GM20000 (cell line): ENCODE data around the gene CD302.
A peak's percentile ranks its signal among the peaks of the same experiment; 100 is the strongest.
"Not testable (repeated sequence)": the region's sequence is repeated elsewhere in the genome, so short reads cannot be mapped to it uniquely, and the experiment has no call there.

Source experiments
- DNase-seq: peaks from one replicate; pipeline ENCODE4 v3.0.0; 2012; ENCODE audit warnings: low spot score
- TF ChIP-seq, protein P1 (sequence below): IDR thresholded peaks from 2 replicates; pipeline ENCODE4 v1.5.1; 2012; ENCODE audit warnings: mild to moderate bottlenecking, control low read depth; ENCODE audit errors: extremely low read depth, missing control alignments

Gene CD302, protein sequence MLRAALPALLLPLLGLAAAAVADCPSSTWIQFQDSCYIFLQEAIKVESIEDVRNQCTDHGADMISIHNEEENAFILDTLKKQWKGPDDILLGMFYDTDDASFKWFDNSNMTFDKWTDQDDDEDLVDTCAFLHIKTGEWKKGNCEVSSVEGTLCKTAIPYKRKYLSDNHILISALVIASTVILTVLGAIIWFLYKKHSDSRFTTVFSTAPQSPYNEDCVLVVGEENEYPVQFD

DNA sequence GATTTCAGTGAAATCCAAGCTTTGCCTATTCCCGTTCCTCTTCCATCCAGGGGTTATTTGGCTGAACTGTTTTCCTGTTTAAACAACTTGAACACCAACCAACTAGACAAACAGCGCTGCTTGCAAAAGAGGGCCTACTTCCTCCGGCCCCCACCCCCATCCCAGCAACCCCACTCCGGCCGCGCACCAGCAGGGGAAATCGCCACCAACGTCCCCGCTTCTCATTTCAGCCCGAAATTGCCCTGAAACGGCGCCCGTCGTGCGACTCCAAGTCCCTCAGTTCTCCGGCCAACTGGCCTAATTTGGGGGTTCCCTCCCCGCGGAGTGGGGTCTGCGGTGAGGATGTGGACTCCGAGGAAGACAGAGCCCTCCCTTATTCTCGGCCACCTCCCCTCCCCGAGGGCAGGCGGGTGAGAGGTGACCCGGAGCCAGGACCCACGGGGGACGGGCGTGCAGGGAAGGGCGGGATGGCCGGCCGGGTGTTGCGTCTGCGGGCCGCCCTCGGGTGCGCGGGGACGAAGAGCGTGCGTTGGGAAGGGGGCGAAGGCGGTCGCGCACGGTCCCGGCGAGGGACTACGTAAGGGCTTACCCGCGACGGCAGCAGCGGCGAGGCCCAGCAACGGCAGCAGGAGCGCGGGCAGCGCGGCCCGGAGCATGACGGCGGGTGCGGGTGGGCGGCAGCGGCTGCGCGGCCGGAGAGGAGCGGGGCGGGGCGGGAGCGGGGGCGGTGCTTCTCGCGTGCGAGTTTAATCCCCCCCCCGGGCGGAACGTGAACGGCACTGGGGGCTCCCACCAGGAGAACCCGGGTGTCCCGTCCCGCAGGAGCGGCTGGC lies at the start of gene CD302:
Gene CD302, minus strand, starts transcription at position 666 of the 833 bp plus-strand sequence. Its CDS starts 10 bp downstream, at position 656.
- TF ChIP-seq, protein P1, sequence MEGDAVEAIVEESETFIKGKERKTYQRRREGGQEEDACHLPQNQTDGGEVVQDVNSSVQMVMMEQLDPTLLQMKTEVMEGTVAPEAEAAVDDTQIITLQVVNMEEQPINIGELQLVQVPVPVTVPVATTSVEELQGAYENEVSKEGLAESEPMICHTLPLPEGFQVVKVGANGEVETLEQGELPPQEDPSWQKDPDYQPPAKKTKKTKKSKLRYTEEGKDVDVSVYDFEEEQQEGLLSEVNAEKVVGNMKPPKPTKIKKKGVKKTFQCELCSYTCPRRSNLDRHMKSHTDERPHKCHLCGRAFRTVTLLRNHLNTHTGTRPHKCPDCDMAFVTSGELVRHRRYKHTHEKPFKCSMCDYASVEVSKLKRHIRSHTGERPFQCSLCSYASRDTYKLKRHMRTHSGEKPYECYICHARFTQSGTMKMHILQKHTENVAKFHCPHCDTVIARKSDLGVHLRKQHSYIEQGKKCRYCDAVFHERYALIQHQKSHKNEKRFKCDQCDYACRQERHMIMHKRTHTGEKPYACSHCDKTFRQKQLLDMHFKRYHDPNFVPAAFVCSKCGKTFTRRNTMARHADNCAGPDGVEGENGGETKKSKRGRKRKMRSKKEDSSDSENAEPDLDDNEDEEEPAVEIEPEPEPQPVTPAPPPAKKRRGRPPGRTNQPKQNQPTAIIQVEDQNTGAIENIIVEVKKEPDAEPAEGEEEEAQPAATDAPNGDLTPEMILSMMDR = no peak
- peak; percentile 83 for DNase-seq

DNA sequence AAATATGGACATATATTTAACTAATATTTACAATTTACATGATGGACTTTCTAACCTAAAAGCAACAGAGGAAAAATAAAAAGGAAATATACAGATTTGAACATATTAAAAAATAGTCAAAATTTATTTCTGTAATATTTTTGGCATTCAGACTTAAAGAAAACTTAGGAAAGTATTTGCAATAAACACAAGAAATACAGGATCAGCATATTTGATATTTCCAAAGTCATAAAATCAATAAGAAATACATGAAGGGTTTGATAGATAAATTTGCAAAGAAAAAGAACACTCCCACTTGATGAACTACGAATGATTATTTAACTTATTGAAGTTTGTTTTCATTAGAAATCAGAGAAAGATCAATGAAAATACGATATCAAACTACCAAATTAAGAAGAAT lies 48.6 kb upstream of the CD302 start:
- TF ChIP-seq, protein P1 = no peak
- no peak for DNase-seq

DNA sequence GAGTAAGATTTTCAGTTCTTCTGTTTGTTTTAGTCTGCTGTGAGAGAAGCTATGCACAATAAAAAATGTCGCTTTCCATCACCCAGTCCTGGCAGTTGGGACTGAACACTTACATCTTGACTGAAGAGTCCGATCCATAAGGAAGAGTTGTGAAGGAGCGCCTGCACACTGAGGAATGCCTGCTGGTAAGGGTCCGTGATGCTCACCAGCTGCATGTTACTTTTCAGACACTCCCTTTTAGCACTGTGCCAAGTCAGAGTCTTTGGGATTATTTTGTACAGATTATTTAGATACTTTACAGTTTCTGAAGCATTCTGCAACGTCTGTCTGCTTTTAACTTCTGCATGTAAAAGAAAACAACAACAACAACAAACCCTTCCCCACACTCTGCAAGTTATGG lies 42.6 kb upstream of the CD302 start:
- no peak for DNase-seq
- TF ChIP-seq, protein P1 = no peak

DNA sequence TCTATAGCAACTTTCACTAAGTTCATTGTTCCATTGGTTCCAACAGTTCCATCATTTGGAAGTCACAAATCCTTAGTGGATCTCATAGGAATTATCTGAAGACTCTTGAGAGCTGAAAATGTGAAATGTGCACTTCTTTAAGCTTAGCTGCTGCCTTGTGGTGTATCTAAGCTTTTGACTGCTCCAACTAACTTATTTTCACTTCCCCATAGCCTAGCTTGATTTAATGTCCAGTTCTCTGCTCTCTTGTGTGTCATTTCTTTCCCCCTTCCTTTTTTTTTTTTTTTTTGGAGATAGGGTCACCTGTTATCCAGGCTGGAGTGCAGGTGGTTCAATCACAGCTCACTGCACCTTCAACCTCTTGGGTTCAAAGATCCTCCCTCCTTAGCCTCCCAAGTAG lies 34.9 kb upstream of the CD302 start:
- DNase-seq = no peak
- TF ChIP-seq, protein P1 = no peak

DNA sequence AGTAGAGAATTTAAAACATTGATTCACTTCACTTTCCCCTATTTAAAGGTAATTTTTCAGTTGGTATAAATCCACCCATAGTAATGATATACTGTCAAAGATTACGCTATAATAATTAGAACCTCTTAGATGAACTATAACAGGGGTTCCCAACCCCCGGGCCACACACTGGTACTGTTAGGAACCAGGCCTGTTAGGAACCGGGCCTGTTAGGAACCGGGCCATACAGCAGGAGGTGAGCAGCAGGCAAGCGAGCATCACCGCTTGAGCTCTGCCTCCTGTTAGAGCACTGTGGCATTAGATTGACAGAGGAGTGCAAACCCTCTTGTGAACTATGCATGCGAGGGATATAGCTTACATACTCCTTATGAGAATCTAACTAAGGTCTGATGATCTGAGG lies 34.0 kb upstream of the CD302 start:
- TF ChIP-seq, protein P1 = no peak
- DNase-seq = no peak

DNA sequence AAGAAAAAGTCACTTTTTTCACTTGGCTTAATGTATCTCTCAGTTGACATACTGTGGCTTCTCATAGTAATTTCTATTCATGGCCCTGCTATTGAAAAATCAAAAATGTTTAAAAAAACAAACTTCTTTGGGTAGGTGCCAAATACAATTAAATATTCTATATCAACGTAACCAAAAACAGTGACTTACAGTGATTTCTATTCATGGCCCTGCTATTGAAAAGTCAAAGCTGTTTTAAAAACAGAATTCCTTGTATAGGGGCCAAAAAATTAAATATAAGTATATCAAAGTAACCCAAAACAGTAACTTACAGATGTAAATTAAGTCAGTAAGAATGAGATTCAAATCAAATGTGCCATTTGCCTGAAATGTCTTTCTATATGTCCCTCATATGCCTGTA lies 31.4 kb upstream of the CD302 start:
- DNase-seq = no peak
- TF ChIP-seq, protein P1 = no peak

DNA sequence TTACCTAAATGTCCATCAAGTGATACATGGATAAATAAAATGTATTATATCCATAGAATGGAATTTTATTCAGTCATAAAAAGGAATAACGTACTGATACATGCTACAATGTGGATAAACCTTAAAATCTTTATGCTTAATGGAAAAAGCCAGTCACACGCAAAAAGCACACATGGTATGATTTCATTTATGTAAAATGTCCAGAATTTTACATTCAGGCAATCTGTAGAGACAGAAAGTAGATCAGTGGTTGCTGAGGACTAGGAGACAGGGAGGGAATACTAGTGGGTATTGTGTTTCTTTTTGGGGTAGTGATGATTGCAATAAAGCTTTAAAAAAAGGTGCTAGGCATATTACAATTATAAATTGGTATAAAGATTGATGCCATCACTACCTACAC lies 30.7 kb upstream of the CD302 start:
- TF ChIP-seq, protein P1 = no peak
- no peak for DNase-seq

DNA sequence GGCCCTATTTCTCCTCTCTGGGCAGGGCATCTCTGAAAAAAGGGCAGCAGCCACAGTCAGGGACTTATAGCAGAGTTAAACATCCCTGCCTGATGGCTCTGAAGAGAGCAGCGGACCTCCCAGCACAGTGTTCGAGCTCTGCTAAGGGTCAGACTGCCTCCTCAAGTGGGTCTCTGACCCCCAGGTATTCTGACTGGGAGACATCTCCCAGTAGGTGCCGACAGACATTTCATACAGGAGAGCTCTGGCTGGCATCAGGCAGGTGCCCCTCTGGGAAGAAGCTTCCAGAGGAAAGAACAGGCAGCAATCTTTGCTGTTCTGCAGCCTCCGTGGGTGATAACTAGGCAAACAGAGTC lies 24.4 kb upstream of the CD302 start:
- DNase-seq = not testable (repeated sequence)

DNA sequence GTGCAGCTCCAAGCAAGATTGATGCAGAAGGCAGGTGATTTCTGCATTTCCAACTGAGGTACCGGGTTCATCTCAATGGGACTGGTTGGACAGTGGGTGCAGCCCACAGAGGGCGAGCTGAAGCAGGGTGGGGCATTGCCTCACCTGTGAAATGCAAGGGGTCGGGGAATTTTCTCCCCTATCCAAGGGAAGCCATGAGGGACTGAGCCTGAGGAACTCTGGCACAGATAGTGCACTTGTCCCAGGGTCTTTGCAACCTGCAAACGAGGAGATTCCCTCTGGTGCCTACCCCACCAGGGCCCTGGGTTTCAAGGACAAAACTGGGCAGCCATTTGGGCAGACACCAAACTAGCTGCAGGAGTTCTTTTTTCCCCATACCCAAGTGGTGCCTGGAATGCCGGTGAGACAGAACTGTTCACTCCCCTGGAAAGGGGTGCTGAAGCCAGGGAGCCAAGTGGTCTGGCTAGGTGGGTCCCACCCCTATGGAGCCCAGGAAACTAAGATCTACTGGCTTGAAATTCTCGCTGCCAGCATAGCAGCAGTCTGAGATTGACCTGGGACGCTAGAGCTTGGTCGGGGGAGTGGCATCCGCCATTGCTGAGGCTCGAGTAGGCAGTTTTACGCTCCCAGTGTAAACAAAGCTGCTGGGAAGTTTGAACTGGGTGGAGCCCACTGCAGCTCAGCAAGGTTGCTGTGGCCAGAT lies 23.9 kb upstream of the CD302 start:
- not testable (repeated sequence) for DNase-seq
